PC-9 (cell line): Measurements from ENCODE around the gene HOXA1. TPM values are rescaled to one million over a fixed set of nuclear protein-coding genes. Genes with fewer than 3 reads are reported as not detected.

Experiments
- BruUV-seq: library from RNA; stranded (reverse); fragments of 400-500 nt; replicated peaks from 2 replicates; lab custom pipeline; 2021; lab: Mats Ljungman, UMichigan
- CTCF ChIA-PET: fragments of 300-600 bp; sonication (Branson Sonifier 250); formaldehyde crosslinking; loops from one replicate; lab custom pipeline; 2022; ENCODE audit warnings: antibody characterized with exemption; lab: Charles Lee
- POLR2A ChIA-PET: fragments of 300-600 bp; sonication (Branson Sonifier 250); formaldehyde crosslinking; loops from one replicate; lab custom pipeline; 2022; ENCODE audit warnings: antibody characterized with exemption; ENCODE audit not compliant: unreplicated experiment; lab: Charles Lee
- DNase-seq, 2 experiments: peaks; one replicate each; pipeline versions ENCODE4 v3.0.0 to v3.0.0-alpha.2; 2015 to 2022; ENCODE audit warnings: mixed read lengths in 1 of 2
- H2AFZ ChIP-seq: fragments of 200-600 bp; sonication (generic); 2 replicates; pipeline ENCODE4 v1.8.1; 2017; ENCODE audit warnings: antibody characterized with exemption
- H3F3A ChIP-seq: fragments of 200-600 bp; sonication (generic); 2 replicates; pipeline ENCODE4 v1.8.1; 2017; ENCODE audit warnings: antibody characterized with exemption, mild to moderate bottlenecking, low read depth; ENCODE audit not compliant: insufficient read depth
- H3K27ac ChIP-seq: fragments of 200-600 bp; sonication (generic); 2 replicates; pipeline ENCODE4 v1.6.1; 2016; ENCODE audit warnings: mixed run types
- H3K27me3 ChIP-seq: fragments of 200-600 bp; sonication (generic); 2 replicates; pipeline ENCODE4 v1.6.1; 2016; ENCODE audit warnings: low read depth, mixed run types; ENCODE audit not compliant: insufficient read depth
- H3K36me3 ChIP-seq: fragments of 200-600 bp; sonication (generic); 2 replicates; pipeline ENCODE4 v1.6.1; 2016; ENCODE audit warnings: low read depth, mixed run types
- H3K4me1 ChIP-seq: fragments of 200-600 bp; sonication (generic); replicated peaks from 2 replicates; pipeline ENCODE4 v1.6.1; 2016; ENCODE audit warnings: mixed run types; ENCODE audit not compliant: insufficient read depth
- H3K4me2 ChIP-seq: fragments of 200-600 bp; sonication (generic); 2 replicates; pipeline ENCODE4 v1.6.1; 2017; ENCODE audit warnings: mixed run types
- H3K4me3 ChIP-seq: fragments of 200-600 bp; sonication (generic); 2 replicates; pipeline ENCODE4 v1.6.1; 2016; ENCODE audit warnings: mixed run types
- H3K79me2 ChIP-seq: fragments of 200-600 bp; sonication (generic); 2 replicates; pipeline ENCODE4 v1.6.1; 2017; ENCODE audit warnings: low read depth, mixed run types
- H3K9me2 ChIP-seq: fragments of 200-600 bp; sonication (generic); 2 replicates; pipeline ENCODE4 v1.8.1; 2017; ENCODE audit warnings: mild to moderate bottlenecking; ENCODE audit not compliant: insufficient read depth
- H3K9me3 ChIP-seq: fragments of 200-600 bp; sonication (generic); 2 replicates; pipeline ENCODE4 v1.8.1; 2016; ENCODE audit warnings: low read depth; ENCODE audit not compliant: insufficient read depth
- H4K20me1 ChIP-seq: fragments of 200-600 bp; sonication (generic); 2 replicates; pipeline ENCODE4 v1.8.1; 2017; ENCODE audit not compliant: insufficient read depth
- CTCF ChIP-seq: fragments of 200-600 bp; sonication (generic); conservative IDR thresholded peaks from 2 replicates; pipeline ENCODE4 v1.6.1; 2017; ENCODE audit warnings: mixed run types, antibody characterized with exemption, mild to moderate bottlenecking, moderate library complexity
- EZH2 ChIP-seq: fragments of 200-600 bp; sonication (generic); IDR thresholded peaks from 2 replicates; pipeline ENCODE4 v1.8.0; 2017; ENCODE audit warnings: antibody characterized with exemption, low read depth
- intact Hi-C: fragments of 100-400 bp; cut with micrococcal nuclease; formaldehyde crosslinking; loops from one replicate; pipeline ENCODE4 v1.10.0; 2022; ENCODE audit not compliant: unreplicated experiment
- total RNA-seq: library from RNA; stranded (reverse); gene quantifications from 2 replicates; pipeline ENCODE4 v1.2.3, GENCODE V29; 2021

The HOXA1 gene
- total RNA-seq, 1 experiment from 2014 or later = 2.2 TPM

- Histone ChIP-seq H3K9me2 (no peaks in the 10 kb centered on the region), H3K27me3 (no peaks in the 10 kb centered on the region), H3K27ac (no peak overlapping the region), H3K36me3 (no peaks in the 10 kb centered on the region), H3K79me2 (no peaks in the 10 kb centered on the region), H2AFZ (no peak overlapping the region), H4K20me1 (no peaks in the 10 kb centered on the region), H3K4me1 (peaks cover 42% of the 10 kb centered on the region), H3K9me3 (no peaks in the 10 kb centered on the region), H3K4me2 (no peak overlapping the region), H3K4me3 (no peak overlapping the region), H3F3A (peaks cover 28% of the 10 kb centered on the region)
- no peak for TF ChIP-seq CTCF
- no peak for TF ChIP-seq EZH2
- no peak for DNase-seq
- CTCF ChIA-PET = interaction anchor here (0.7 kb wide), 1 partner anchor 288 kb away, joined by 4 read pairs; no protein-coding TSS in a partner anchor
- no TSS peak for BruUV-seq
- POLR2A ChIA-PET = no interaction called here
- intact Hi-C loops = no loop called here
Measured at GRCh38 chr7:27137640-27138315, 42.0 kb upstream of the HOXA1 start.

- Histone ChIP-seq H3F3A (peaks cover 28% of the 10 kb centered on the region), H3K36me3 (no peaks in the 10 kb centered on the region), H3K4me2 (peak overlapping the region; percentile 86), H3K4me3 (no peak overlapping the region; the same call in 1 of the 2 replicates), H2AFZ (no peak overlapping the region; the same call in 1 of the 2 replicates), H4K20me1 (no peaks in the 10 kb centered on the region), H3K79me2 (no peaks in the 10 kb centered on the region), H3K4me1 (peaks cover 42% of the 10 kb centered on the region), H3K9me2 (no peaks in the 10 kb centered on the region), H3K27ac (peak overlapping the region; percentile 73), H3K27me3 (no peaks in the 10 kb centered on the region), H3K9me3 (no peaks in the 10 kb centered on the region)
- no TSS peak for BruUV-seq
- ChIA-PET POLR2A (interaction anchor here (0.6 to 0.7 kb wide), 2 partner anchors 265 to 288 kb away, joined by 4 to 5 read pairs; no protein-coding TSS in a partner anchor), CTCF (interaction anchor here (0.7 to 1.6 kb wide), 2 partner anchors 14 to 274 kb away, joined by 3 to 5 read pairs; no protein-coding TSS in a partner anchor)
- TF ChIP-seq EZH2 = no peak
- no peak for TF ChIP-seq CTCF
- intact Hi-C loops = no loop called here
- peak in 1 of 2 experiments; percentile 75 for DNase-seq
Measured at GRCh38 chr7:27134392-27134791, 38.6 kb upstream of the HOXA1 start.

GRCh38 chr7:27133409-27134231 lies 37.8 kb upstream of the HOXA1 start:
- ChIA-PET CTCF (interaction anchor here (1.6 kb wide), 1 partner anchor 274 kb away, joined by 5 read pairs; no protein-coding TSS in a partner anchor), POLR2A (interaction anchor here (0.6 to 0.7 kb wide), 3 partner anchors 18 to 287 kb away, joined by 3 to 5 read pairs (median 4); no protein-coding TSS in a partner anchor)
- no peaks in the 10 kb centered on the region for H3K9me3 ChIP-seq
- H4K20me1 ChIP-seq = no peaks in the 10 kb centered on the region
- no peaks in the 10 kb centered on the region for H3K27me3 ChIP-seq
- H3K4me1 ChIP-seq = peaks cover 42% of the 10 kb centered on the region
- peak overlapping the region; percentile 73 for H3K27ac ChIP-seq
- intact Hi-C loops = no loop called here
- no peak overlapping the region for H3K4me3 ChIP-seq
- H3F3A ChIP-seq = peaks cover 28% of the 10 kb centered on the region
- H3K9me2 ChIP-seq = no peaks in the 10 kb centered on the region
- BruUV-seq = no TSS peak
- no peak for DNase-seq
- no peaks in the 10 kb centered on the region for H3K79me2 ChIP-seq
- no peak overlapping the region; the same call in 1 of the 2 replicates for H2AFZ ChIP-seq
- H3K36me3 ChIP-seq = no peaks in the 10 kb centered on the region
- H3K4me2 ChIP-seq = peak overlapping the region; percentile 86; the same call in 1 of the 2 replicates
- TF ChIP-seq EZH2 = no peak
